ENCODE data around the gene STAC. TPM values are rescaled to one million over a fixed set of nuclear protein-coding genes. Genes with fewer than 3 reads are reported as not detected.

The STAC gene
- total RNA-seq, 2 donors from 2014 or later = 0.42 to 1.1 TPM

GRCh38 chr3:36519682-36520081 is 139.4 kb downstream of the STAC start:
- intact Hi-C loops (cut with DNase I) = no loop called here
- H3K9me3 ChIP-seq = no peaks in the 10 kb centered on the region
- no peaks in the 10 kb centered on the region for H3K36me3 ChIP-seq
- DNase-seq = no peak
- H3K4me1 ChIP-seq = no peaks in the 10 kb centered on the region
- H3K27me3 ChIP-seq = no peaks in the 10 kb centered on the region
- TF ChIP-seq CTCF (IDR thresholded peaks at IDR 0.05) = no peak
- H3K27ac ChIP-seq = no peak overlapping the region
- no peak overlapping the region for H3K9ac ChIP-seq (ENCODE audit: low read depth in 2 of 2, low read length in 2 of 2)
- no peak overlapping the region for H3K4me3 ChIP-seq

DNA sequence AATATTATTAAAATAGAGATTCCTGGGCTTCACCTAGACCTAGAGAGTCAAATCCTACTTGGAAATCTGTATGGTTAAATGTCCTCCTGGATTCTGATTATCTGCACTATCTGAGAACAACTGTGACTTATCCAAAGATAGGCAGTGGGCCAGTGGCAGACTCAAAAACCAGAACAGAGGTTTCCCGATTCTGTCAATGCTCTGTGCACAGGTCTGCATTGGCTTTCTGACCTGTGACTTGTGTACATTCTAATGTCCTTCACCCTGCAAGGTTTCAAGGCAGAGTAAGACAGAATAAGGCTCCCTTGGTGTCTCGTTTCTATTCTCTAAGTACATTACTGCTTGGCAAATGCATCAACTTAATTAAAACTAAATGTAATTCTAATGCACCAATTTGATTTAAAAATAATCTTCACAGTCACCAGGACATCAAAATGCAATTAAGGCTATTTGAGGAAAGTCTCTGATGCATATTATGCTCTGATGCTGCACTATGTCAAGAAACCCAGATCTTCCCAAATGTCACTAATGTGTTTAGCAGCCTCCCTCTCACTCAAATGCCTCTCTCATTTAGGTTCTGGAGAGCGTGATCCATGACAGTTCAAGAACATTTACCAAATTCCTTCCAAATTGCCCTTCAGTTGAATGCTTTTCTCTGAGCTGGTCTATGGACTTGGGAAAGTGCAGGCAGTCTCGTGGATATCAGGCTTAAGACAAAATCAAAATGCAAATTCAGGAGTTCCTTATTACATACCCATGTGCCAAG is 140.1 kb downstream of the STAC start:
- TF ChIP-seq CTCF (IDR thresholded peaks at IDR 0.05) = no peak
- H3K27ac ChIP-seq = no peak overlapping the region
- no peak overlapping the region for H3K4me3 ChIP-seq
- no peaks in the 10 kb centered on the region for H3K27me3 ChIP-seq
- no peaks in the 10 kb centered on the region for H3K9me3 ChIP-seq
- H3K9ac ChIP-seq (ENCODE audit: low read depth in 2 of 2, low read length in 2 of 2) = no peak overlapping the region
- intact Hi-C loops (cut with DNase I) = no loop called here
- no peaks in the 10 kb centered on the region for H3K36me3 ChIP-seq
- DNase-seq = no peak
- no peaks in the 10 kb centered on the region for H3K4me1 ChIP-seq

DNA sequence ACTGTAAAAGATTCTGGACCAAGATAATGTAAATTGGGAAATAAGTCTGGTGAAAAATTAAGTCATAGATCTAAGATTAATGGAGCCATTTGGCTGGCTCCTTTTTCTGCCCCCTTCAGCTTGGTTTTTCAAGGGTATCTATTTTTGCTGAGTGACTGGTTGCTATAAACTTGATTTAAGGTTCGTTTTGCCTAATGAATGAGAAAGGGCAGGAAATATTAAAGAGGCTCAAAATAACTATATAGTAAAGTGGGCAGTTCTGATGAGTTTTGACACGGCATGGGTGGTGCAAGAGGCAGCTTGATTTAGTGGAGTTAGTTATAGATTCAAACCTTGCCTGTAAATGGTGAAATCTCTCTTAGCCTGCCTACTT is 140.7 kb downstream of the STAC start:
- TF ChIP-seq CTCF (IDR thresholded peaks at IDR 0.05) = no peak
- intact Hi-C loops (cut with DNase I) = no loop called here
- no peak overlapping the region for H3K27ac ChIP-seq
- H3K36me3 ChIP-seq = no peaks in the 10 kb centered on the region
- H3K27me3 ChIP-seq = no peaks in the 10 kb centered on the region
- H3K4me3 ChIP-seq = no peak overlapping the region
- H3K9ac ChIP-seq (ENCODE audit: low read depth in 2 of 2, low read length in 2 of 2) = no peak overlapping the region
- H3K9me3 ChIP-seq = no peaks in the 10 kb centered on the region
- H3K4me1 ChIP-seq = no peaks in the 10 kb centered on the region
- DNase-seq = no peak

DNA sequence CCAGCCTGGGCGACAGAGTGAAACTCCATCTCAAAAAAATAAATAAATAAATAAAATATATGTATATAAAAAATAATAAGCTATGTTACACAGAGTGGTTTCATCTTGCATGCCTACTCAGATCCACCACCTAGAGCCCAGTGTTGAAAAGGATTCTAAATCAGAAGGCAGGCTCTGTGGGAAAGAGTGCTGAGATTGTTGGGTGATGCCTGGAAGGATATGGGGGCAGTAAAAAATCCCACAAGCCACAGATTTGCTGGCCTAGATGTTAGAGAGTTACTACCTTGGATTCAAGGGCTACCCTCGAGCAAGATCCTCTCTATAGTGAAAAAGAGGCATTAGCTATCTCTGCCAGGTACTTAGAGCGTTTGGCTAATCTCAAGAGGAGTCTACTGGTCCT is 144.3 kb downstream of the STAC start:
- Histone ChIP-seq H3K4me1 (no peaks in the 10 kb centered on the region), H3K27me3 (no peaks in the 10 kb centered on the region), H3K36me3 (no peaks in the 10 kb centered on the region), H3K9ac (ENCODE audit: low read depth in 2 of 2, low read length in 2 of 2) (no peak overlapping the region), H3K9me3 (no peaks in the 10 kb centered on the region), H3K27ac (no peak overlapping the region), H3K4me3 (no peak overlapping the region)
- no peak for DNase-seq
- TF ChIP-seq CTCF (IDR thresholded peaks at IDR 0.05) = no peak
- intact Hi-C loops (cut with DNase I) = no loop called here

- Histone ChIP-seq H3K4me3 (no peak overlapping the region), H3K4me1 (no peaks in the 10 kb centered on the region), H3K36me3 (no peaks in the 10 kb centered on the region), H3K27ac (no peak overlapping the region), H3K9ac (ENCODE audit: low read depth in 2 of 2, low read length in 2 of 2) (no peak overlapping the region), H3K27me3 (no peaks in the 10 kb centered on the region), H3K9me3 (no peaks in the 10 kb centered on the region)
- DNase-seq = no peak
- no peak for TF ChIP-seq CTCF (IDR thresholded peaks at IDR 0.05)
- intact Hi-C loops (cut with DNase I) = no loop called here
These were observed 145.0 kb downstream of the STAC start for GRCh38 chr3:36525115-36525801.

All from colonic mucosa (tissue), 4 donors.